ENCODE data around the gene KRT76.

Gene KRT76

DNA sequence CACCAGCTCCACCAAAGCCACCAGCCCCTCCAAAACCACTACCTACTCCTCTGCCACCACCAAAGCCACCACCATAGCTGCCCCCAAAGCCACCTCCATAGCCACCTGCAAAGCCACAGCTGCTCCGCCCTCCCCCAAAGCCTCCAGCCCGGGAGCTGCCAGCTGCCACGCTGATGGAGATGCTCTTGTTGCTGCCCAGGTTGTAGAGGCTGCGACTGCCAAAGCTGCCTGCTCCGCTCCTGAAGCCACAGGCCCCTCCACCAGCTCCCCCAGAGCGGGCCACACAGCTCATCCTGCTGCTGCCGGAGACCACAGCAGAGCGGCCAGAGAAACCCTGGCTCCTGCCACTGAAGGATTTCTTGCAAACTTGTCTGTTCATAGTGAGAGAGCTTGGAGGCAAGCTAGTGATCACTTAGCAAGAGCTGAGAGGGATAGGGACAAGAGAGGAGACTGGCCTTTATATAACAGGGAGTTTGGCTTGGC, at the start of gene KRT76:
Gene KRT76 (minus strand): TSS at position 433 of the 483 bp plus-strand sequence. CDS start 54 bp downstream, at position 379.
- no peak for DNase-seq

DNA sequence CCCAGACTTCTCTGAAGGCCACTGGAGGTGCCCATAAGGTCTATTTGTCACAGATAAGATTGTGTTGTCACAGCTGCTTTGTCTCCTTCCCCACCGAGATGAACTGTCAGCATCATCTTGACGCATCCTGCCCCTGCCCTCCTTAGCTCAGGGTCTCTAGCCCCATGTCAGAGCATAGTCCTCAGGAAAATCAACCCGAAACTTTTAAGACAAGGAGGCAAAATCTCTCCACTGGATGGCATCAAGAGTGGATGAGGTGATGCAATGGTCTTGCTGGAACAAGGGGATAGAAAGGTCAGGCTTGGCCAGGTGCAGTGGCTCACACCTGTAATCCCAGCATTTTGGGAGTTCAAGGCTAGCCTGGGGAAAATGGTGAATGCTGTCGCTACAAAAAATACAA, 48.8 kb upstream of the KRT76 start:
- DNase-seq: no peak

DNA sequence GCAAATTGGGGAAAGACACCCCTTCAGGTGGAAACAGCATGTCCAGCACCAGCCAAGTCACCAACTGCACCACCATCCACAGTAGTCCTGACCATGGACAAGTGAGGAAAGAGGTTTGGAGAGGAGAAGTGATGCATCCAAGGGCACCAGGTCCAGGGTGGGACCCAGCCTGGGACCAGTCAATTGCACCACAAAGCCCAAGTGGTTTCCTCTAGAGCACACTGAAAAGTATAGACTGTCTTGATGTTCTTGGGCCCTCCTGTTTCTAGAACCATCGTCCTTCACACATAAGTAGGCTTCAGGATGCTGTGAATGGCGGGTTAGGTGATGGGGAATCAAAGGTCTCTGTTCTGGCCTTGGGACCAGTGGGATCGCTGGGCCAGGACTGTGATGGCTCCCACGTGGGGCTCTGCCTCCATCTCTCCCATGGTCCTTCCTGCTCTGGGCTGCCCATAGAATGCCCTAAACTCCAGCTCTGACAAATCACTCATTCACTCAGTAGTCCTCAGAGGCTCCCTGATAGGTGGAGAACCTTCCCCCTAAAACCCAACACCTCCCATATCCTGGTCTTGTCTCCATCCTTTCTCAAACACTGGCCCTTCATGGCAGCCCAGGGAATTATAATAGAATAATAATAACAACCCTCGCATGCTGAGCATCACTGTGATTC, 47.7 kb upstream of the KRT76 start:
- DNase-seq: no peak

- no peak for DNase-seq
Observed at GRCh38 chr12:52823761-52824450, 46.8 kb upstream of the KRT76 start.

DNA sequence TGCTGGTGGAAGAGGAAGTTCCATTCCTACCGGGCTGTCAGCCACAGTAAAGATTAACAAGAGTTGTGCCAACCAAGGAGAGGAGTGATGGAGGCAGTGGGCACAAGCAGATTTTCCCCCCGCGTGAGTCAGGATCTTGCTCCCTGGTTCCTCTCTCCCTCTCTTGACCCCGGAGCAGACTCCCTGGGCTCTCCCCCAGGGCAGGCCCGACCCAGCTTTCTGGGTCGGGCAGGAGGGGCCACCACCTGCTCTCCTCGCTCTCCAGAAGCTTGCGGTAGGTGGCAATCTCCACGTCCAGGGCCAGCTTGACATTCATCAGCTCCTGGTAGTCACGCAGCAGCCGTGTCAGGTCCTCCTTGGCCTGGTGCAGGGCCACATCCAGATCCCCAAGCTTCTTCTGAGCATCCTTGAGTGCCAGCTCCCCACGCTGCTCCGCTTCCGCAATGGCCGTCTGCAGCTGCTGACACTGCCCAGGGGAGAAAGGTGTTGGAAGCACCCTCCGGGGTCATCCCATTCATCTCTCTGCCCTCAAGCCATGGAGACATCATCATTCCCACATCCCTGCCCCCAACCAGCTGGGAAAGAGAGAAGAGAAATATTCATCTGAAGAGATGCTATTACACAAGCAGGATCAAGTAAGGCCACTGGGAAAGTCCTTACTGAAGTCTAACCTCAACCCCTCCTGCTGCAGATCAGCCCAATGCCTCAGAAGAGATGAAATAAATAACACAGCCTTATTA, 45.8 kb upstream of the KRT76 start:
- no peak for DNase-seq

GRCh38 chr12:52821826-52822660, 44.9 kb upstream of the KRT76 start:
- no peak for DNase-seq

DNA sequence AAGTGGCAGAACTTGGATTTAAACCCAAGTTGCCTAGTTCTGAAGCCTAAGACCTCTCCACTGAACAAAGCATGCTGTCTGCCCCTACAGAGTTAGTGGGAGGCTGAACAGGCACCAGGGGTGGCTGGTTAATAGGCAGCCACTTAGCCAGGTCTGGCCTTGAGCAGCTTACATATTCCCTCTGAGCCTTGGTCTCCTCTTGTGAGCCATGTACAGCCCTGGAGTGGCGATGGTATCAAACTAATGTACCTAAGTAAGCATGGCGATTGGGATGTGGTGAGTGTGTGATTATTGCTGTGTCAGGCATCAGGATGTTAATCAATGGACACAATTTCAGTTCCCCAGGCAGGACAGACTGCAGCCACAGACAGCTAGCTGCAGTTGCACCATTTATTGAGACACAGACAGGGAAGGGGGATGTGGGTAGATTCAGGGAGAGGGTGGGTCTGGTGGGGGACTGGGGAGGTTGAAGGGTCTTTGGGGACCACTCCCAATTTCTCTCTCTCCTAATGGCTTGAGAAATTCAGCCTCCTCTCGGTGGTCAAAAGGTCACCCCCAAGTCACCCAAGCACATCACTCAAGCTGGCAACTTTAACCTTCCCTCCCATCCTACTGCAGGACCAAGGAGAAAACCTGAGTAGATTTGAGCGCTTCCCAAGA, 44.1 kb upstream of the KRT76 start:
- no peak for DNase-seq

DNA sequence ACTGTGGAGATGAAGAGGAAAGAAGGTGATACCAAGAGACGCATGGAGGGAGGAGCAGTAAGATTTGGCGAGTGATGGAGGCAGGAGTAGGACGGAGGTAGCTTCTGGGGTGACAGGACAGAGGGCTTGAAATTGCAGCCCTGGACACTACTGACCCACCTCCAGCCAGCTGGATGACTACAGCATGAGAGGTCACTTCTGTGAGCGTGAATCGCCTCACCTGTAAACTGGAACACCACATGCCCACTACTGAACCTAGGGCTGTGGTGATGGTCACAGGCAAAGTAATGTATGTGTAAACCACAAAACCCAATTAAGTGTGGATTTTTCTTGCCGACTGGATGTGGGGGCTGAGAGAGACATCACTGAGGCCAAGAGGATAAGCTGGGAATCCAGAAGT, 43.4 kb upstream of the KRT76 start:
- DNase-seq: no peak

DNA sequence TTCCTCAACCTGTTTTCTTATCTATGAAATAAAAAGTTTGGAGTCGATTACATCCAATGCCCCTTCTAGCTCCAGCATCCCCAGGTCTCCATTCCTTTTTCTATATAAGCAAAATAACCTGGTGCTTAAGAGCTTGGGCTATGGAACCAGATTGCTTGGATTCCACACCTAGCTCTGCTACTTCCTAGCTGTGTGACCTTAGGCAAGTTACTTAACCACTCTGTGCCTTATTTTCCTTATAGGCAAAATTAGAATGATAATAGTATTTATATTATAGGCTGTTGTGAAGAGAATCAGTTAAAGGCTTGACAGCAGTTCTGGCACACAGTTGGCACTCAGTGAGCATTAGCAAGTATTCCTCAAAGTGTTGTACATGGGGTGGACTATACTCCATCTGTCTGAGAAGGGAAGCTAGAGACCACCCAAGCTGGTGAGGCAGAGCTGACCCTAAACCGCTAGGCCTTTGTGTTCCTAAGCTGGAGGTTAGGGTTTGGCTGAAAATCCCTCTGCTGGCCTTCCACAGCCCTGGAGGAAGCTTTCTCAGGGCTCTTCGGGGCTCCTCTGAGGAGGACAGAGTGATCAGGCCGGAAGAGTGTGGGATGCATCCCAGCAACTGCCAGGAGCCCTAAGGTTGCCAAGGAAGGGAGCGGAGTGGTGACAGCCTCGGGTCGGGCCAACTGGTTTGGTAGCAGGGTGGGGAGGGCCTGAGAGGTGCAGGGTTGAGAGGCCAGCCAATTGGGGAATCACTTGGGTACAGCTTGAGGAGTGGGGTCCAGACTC, 42.8 kb upstream of the KRT76 start:
- DNase-seq: no peak

DNA sequence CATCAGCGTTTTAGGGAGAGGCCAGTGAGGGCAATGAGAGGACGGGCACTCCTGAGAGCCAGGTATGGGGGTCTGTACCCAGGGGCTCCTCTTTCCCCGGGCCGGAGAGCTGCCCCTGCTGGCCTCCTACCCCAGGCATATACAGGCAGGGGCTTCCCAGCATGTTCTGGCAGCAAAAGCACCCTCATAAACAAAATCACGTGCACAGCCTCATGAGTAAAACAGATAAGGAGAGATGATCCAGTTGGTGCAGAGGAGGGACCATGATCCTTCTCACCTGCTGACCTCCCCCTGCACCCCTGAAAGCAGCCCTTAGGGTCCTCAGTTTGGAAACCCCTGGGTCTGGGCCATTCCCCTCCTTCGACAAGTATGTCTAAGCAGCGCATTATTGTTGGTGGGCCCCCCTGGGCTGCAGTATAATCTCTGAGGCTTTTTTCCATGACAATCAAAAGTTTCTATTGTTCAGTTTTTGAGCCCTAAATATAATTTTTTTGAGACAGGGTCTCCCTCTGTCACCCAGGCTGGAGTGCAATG, 41.8 kb upstream of the KRT76 start:
- no peak for DNase-seq

GRCh38 chr12:52818388-52818787, 41.2 kb upstream of the KRT76 start:
- no peak for DNase-seq

DNA sequence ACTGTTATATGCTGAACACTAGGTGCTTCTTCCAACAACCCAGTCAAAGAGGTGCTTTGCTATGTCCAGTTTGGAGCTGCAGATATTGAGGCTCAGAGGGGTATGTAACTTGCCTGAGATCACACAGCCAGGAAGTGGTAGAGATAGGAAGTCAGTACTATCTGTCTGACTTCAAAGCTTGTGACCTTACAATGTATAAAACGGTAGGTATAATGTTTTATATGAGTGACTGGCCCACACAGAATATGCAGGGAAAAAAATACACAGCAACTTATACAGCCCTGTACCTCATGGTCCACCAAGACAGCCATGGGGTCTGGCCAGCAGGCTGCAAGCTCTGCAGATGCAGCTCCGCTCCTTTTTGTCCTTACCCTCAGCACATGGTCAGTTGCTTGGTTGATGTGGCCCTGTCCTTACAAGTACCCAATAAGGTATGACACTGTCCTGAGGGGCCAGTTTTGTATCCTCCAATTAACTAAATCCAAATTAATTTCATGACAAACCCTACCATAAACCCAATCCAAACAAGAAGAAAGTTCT, 40.6 kb upstream of the KRT76 start:
- DNase-seq: no peak

DNA sequence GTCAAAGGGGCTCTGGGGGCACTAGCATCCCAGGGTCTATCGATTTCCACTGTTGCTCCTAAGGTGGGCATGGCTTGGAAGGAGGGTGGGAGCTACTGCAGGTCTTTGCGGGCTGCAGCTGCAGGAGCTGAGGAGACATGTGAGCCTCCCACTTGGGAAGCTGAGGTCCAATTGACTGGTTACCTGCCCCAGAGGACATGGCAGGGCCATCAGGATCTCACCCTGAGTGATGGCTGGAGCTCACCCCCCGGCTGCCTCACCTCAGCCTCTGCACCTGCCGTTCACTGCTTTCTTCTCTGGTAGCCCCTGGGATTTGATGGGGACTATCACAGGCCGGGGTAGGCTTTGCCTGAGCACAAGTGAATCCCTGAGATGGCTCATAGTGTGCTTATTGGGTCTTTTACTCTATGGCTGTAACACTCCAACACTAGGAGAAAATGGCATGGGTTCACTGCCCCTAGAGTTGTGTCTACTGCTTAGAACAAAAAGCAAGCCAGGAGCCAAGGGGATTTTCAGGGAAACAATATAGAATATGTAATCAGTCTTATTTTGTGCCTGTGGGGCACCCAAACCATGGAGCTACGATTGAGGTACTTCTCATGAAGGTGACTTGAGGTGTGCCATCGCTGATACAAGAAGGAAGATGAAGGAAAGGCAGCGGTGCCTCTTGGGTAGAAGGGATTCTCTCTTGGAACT, 40.0 kb upstream of the KRT76 start:
- no peak for DNase-seq

DNA sequence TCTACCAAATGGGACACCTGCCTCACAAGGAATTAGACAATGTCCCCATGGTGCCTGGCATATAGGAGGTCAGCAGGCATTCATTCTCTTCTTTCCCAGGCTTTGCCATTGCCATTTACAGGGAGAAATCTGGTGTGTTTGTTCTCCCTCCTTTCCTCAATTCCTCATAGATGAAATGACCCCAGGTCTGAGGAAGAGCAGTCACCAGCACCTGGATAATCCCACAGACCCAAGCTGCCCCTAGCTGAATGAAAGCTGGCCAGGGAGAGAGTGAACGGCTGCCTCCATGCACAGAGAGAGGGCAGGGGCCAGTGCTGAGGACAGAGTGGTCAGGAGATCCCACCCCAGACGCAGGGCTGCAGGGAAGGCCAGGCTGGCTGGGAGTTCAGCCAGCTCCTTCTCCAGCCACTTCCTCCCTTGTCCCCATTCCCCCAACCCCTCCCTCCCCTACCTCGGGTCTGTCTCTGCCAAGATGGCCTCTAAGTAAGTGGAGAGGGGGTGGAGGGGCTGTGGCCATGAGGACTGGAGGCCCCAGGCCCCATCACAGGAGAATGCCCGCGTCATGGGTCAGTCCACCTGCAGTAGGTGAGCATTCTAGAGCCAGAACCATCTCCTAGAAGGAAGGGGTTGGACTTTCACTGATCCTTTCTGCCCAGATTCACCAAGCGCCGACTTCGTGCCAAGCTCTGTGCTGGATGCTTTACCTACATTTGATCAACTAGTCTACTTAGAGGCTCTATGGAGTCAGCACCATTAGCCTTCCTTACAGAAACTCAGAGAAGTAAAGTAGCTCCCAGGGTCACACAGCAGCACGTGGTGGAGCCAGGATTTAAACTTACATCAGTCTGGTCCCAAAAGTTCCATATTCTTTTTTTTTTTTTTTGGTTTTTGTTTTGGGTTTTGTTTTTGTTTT, 38.8 kb upstream of the KRT76 start:
- DNase-seq: no peak

DNA sequence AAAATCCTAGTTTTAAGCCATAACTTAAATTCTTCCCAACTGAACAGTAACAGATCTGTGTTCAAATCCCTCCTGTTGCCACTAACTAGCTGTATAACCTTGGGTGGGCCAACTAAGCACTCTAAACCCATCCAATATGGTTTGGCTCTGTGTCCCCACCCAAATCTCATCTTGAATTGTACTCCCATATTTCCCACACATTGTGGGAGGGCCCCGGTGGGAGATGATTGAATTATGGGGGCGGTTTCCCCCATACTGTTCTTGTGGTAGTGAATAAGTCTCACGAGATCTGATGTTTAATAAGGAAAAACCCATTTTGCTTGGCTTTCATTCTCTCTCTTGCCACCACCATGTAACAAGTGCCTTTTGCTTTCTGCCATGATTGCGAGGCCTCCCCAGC, 38.0 kb upstream of the KRT76 start:
- DNase-seq: no peak

DNA sequence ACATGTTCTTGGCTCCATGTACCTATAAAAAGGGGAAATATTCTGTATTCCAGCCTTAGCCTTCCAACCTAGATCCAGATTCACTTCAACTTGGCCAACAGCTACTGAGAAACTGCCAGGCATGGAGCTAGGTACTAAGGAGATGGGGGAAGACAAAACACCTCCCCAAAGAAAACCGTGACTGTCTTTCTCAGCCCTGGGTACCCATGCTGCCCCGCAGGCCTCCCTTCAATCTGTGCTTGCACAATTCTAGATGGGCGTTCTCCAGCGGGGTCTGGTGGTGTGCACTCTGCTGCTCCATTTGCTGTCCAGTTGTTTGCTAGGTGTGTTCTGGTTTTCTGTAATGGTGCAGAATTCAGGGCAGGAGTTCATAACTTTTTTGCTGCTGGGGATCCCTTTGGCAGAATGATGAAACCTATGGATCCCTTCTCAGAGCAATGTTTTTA, 37.6 kb upstream of the KRT76 start:
- no peak for DNase-seq

DNA sequence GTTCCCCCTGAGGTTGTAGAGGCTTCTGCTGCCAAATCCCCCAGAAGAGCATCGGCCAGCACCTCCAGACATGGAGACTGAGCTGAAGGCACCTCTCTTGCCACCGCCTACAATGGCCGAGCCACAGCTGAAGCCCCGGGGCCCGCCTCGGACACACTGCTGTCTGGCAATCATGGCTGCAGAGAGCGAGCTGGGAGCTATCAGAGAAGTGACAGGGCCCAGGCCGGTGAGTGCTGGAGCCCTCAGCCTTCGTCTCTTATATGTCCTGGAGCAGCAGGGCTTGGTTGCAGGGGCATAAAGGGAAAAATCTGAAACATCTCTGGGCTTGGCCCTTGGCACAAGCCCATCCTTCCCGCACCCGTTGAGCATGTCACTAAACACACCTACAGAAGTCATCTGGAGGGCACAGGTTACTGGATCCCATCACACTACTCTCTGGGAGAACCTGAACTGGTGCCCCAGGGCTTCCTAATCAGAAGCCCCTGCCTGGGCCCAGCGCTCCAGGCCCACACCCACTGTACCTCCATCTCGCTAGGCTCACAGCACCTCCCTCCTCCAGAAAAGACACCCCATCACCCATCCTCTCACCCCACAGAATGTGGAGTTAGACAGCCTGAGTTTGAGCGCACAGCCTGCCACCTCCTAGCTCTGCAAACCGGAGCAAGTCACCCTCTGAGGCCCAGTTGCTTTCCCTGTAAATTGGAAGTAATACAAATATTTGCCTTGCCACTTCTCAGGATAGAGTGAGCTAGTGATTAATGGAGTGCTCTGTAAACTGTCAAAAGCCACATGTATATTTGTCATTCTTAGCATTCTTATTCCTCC, 37.0 kb upstream of the KRT76 start, which contains the start of gene KRT4:
Gene KRT4 (minus strand): TSS at position 232 of the 825 bp plus-strand sequence. CDS start 58 bp downstream, at position 174.
- no peak for DNase-seq

- no peak for DNase-seq
Observed at GRCh38 chr12:52813203-52813819, 36.2 kb upstream of the KRT76 start.

Measured in stimulated activated CD4-positive, alpha-beta T cell treated with anti-CD3 and anti-CD28 coated beads, Interleukin-2, amount 100 ng/mL, for 48 hours (primary cell).